AG09309 (cell line): ENCODE data around the gene NHS.
"Not testable (repeated sequence)": the region's sequence is repeated elsewhere in the genome, so short reads cannot be mapped to it uniquely, and the experiment has no call there.

ENCODE experiments used
- DNase-seq: peaks from one replicate; pipeline ENCODE4 v3.0.0-alpha.2; 2010; ENCODE audit warnings: low read depth
- H3K4me3 ChIP-seq: 2 replicates; pipeline ENCODE4 v1.5.1; 2011; ENCODE audit warnings: mild to moderate bottlenecking, low read depth, low read length, moderate library complexity; ENCODE audit not compliant: control insufficient read depth
- TF ChIP-seq, protein P1 (sequence below): IDR thresholded peaks from 2 replicates; pipeline ENCODE4 v1.5.1; 2011; ENCODE audit warnings: mild to moderate bottlenecking, low read depth, low read length, inconsistent platforms; ENCODE audit not compliant: insufficient read depth, control insufficient read depth; ENCODE audit errors: missing control alignments

The NHS gene

DNA sequence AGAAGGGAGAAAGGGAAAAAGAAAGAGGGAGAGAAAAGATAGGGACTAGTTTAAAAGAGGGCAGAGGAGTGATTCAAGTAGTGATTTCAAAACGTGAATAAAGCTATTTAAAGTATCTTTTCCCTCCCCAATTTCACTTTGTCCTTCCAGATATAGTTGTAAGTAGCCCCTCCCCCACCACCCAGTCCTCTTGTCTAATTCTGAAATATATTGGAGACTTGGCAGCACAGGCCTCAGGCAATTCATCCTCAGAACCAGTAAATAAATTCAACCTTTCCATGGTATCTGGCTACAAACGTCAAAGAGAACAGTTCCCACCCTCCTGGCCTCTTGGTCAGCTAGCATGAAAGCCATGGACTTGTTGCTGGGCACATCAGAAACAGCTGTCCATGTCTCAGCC is 192.8 kb downstream of the NHS start:
- no peak for DNase-seq
- TF ChIP-seq, protein P1, sequence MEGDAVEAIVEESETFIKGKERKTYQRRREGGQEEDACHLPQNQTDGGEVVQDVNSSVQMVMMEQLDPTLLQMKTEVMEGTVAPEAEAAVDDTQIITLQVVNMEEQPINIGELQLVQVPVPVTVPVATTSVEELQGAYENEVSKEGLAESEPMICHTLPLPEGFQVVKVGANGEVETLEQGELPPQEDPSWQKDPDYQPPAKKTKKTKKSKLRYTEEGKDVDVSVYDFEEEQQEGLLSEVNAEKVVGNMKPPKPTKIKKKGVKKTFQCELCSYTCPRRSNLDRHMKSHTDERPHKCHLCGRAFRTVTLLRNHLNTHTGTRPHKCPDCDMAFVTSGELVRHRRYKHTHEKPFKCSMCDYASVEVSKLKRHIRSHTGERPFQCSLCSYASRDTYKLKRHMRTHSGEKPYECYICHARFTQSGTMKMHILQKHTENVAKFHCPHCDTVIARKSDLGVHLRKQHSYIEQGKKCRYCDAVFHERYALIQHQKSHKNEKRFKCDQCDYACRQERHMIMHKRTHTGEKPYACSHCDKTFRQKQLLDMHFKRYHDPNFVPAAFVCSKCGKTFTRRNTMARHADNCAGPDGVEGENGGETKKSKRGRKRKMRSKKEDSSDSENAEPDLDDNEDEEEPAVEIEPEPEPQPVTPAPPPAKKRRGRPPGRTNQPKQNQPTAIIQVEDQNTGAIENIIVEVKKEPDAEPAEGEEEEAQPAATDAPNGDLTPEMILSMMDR = no peak
- no peak overlapping the region for H3K4me3 ChIP-seq

DNA sequence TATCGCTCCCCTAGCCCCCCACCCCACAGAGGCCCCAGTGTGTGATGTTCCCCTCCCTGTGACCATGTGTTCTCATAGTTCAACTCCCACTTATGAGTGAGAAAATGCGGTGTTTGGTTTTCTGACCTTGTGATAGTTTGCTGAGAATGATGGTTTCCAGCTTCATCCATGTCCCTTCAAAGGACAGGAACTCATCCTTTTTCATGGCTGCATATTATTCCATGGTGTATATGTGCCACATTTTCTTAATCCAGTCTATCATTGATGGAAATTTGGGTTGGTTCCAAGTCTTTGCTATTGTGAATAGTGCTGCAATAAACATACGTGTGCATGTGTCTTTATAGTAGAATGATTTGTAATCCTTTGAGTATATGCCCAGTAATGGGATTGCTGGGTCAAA is 193.8 kb downstream of the NHS start:
- H3K4me3 ChIP-seq, DNase-seq: not testable (repeated sequence)

DNA sequence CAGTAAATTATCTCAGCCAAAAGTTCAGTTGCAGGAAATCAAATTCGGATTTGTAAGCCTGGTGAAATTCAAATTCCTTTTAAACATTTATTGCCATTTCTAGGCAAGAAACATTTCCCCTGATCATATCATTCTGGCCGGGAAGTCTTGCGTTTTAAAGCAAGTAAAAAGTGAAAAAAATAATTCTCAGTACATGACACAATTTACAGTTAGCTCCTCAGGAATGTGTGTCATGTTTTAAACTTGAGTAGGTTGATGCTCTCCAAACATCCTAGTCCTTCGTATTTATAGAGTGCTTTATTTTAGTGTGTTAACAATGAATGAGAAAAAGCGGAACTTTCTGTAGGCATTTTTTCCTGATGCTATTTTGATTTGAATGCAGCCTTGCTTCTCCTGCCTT is 204.0 kb downstream of the NHS start:
- DNase-seq = peak; percentile 41
- no peak overlapping the region for H3K4me3 ChIP-seq
- TF ChIP-seq, protein P1 = no peak

DNA sequence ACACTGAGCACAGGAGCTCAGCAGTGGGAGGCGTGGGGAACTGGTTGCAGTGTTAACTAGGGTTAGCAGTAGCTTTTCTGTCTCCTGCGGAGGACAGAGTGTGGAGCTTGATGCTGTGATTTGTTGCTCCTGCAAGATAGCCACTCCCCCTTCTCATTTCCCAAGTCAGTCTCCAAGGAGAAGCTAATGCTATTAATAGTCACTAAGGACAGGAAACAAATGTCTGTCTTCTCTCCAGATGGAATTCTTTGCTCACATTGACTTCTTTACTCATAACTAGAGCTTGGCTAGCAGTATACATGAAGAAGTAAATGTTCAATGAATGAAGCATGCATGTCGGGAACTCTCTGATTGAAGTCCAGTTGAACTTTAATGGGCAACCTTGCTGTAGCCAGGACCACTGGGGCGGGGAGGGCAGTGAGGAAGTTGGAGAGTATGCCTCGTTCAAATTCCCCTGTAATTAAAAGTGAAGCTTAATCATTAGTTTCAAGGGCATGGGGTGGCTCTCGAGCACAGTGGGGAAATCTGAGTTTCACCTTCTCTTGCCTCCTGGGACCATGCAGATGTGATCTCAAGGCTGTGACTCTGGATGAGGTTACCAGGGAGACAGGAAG is 205.6 kb downstream of the NHS start:
- TF ChIP-seq, protein P1 = no peak
- H3K4me3 ChIP-seq = no peak overlapping the region
- DNase-seq = peak; percentile 49

DNA sequence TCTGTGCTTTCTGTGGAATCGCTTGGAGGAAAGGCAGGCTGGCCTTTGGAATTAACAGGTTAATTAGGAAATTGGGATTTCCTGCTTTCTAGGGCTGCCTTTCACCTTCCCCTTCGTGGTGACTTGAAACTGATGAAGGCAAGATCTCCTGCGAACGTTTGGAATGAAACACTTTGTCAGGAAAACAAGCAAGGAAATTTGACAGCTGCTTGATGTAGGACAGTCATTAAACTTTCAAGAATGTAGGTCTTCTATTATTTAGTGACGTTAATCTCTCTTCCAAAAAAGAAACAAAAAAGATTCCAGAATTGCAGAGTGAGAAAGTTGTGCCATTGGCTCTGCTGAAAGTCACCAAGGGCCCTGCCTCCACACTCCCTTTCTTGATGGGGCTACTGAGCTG is 206.6 kb downstream of the NHS start:
- H3K4me3 ChIP-seq = no peak overlapping the region
- DNase-seq = no peak
- TF ChIP-seq, protein P1 = no peak

DNA sequence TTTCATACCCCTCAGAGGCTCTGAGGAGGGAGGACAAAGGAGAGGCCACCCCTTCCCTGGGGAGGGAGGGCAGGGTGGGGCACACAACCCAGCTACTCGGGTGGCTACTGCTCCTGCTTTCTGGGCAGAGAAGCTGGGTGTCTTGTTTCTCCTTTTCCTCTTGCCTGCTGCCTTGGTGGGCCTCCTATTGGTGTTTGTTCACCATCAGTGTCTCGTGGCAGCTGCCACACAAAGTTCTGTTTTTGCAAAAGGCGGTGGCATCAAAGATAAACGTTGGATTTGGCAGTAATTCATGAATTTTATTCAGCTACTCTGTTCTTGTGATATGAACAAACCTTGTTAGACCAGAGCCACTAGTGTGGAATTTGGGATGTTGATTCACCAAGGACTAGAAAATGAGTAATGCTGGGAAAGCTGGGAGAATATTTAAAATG is 209.3 kb downstream of the NHS start:
- TF ChIP-seq, protein P1 = no peak
- DNase-seq = no peak
- H3K4me3 ChIP-seq = no peak overlapping the region

DNA sequence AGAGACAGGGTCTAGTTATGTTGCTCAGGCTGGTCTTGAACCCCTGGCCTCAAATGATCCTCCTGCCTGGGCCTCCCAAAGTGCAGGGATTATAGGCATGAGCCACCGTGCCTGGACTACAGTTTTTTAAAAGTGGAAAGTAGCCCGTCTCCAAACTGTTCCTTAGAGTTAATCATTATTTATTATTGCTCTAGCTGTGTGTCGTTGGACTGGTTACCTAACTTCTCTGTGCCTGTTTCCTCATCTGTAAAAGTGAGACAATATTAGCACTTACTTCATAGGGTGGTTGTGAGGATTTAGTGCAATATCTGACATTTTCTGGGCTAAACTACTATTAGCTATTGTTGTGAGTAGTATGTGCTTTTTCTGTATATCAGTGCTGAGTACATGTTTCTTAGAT is 210.0 kb downstream of the NHS start:
- TF ChIP-seq, protein P1 = no peak
- DNase-seq = no peak
- no peak overlapping the region for H3K4me3 ChIP-seq
